CD4-positive, CD25-positive, alpha-beta regulatory T cell (primary cell): Measurements from ENCODE around the gene TTC4. TPM values are rescaled to one million over a fixed set of nuclear protein-coding genes. Genes with fewer than 3 reads are reported as not detected.

Source experiments
- ATAC-seq, 2 donors: fragments of 150-1000 bp; cut with Tn5 transposase; one replicate each; pipeline ENCODE4 v1.10.0; 2021; ENCODE audit warnings: low read depth in 2 of 2, moderate number of reproducible peaks in 2 of 2, moderate library complexity in 1 of 2
- DNase-seq, 3 donors: peaks; one replicate each; pipeline versions ENCODE4 v3.0.0 to v3.0.0-alpha.2; 2012 to 2022; ENCODE audit warnings: mixed read lengths in 1 of 3
- H3K27ac ChIP-seq: one replicate; pipeline ENCODE4 v1.7.0; 2013; ENCODE audit warnings: mild to moderate bottlenecking, low read length; ENCODE audit not compliant: insufficient read depth, poor library complexity, severe bottlenecking
- H3K27me3 ChIP-seq: one replicate; pipeline ENCODE4 v1.7.0; 2013; ENCODE audit warnings: low read length; ENCODE audit not compliant: control insufficient read depth, insufficient read depth
- H3K36me3 ChIP-seq: one replicate; pipeline ENCODE4 v1.7.0; 2013; ENCODE audit warnings: mild to moderate bottlenecking, low read length, moderate library complexity; ENCODE audit not compliant: control insufficient read depth, insufficient read depth
- H3K4me1 ChIP-seq: 2 replicates; pipeline ENCODE4 v1.7.0; 2013; ENCODE audit warnings: mild to moderate bottlenecking, low read length; ENCODE audit not compliant: insufficient read depth, control insufficient read depth, poor library complexity, severe bottlenecking
- H3K4me3 ChIP-seq: one replicate; pipeline ENCODE4 v1.7.0; 2013; ENCODE audit warnings: low read depth, mild to moderate bottlenecking, low read length, moderate library complexity
- H3K9me3 ChIP-seq, 2 experiments: 1 replicate in 1 of 2; 2 replicates in 1 of 2; pipeline ENCODE4 v1.7.0; 2013; ENCODE audit warnings: low read length in 2 of 2, mild to moderate bottlenecking in 1 of 2, moderate library complexity in 1 of 2; ENCODE audit not compliant: control insufficient read depth in 2 of 2
- H3K27ac Mint-ChIP-seq, 3 donors: one replicate each; pipeline ENCODE4 v1.8.0; 2020 to 2022; ENCODE audit warnings: mild to moderate bottlenecking in 3 of 3, mixed read lengths in 3 of 3, moderate library complexity in 2 of 3
- H3K27me3 Mint-ChIP-seq: one replicate; pipeline ENCODE4 v1.8.0; 2022; ENCODE audit warnings: mild to moderate bottlenecking, mixed read lengths
- H3K36me3 Mint-ChIP-seq: one replicate; pipeline ENCODE4 v1.8.0; 2020; ENCODE audit warnings: mixed read lengths
- H3K4me1 Mint-ChIP-seq, 4 donors: one replicate each; pipeline ENCODE4 v1.8.0; 2020 to 2022; ENCODE audit warnings: mixed read lengths in 4 of 4, mild to moderate bottlenecking in 1 of 4
- H3K4me3 Mint-ChIP-seq, 4 donors: one replicate each; pipeline ENCODE4 v1.8.0; 2020 to 2022; ENCODE audit warnings: mild to moderate bottlenecking in 4 of 4, mixed read lengths in 4 of 4, moderate library complexity in 3 of 4
- H3K9me3 Mint-ChIP-seq, 7 donors: one replicate each; pipeline ENCODE4 v1.8.0; 2020 to 2022; ENCODE audit warnings: mixed read lengths in 7 of 7, mild to moderate bottlenecking in 3 of 7, moderate library complexity in 2 of 7
- polyA plus RNA-seq, 4 donors: library from polyadenylated mRNA; unstranded; fragments of 300-500 nt; fragmentation: Illumina TruSeq; gene quantifications; one replicate each; pipeline ENCODE4 v1.2.3, GENCODE V29; 2021
- total RNA-seq: library from RNA; stranded (reverse); gene quantifications from one replicate; pipeline ENCODE4 v1.2.3, GENCODE V29; 2022

TTC4 gene
- total and polyA plus RNA-seq, 5 donors from 2014 or later, result 7.7 to 27.1 (median 20.9) TPM

DNA sequence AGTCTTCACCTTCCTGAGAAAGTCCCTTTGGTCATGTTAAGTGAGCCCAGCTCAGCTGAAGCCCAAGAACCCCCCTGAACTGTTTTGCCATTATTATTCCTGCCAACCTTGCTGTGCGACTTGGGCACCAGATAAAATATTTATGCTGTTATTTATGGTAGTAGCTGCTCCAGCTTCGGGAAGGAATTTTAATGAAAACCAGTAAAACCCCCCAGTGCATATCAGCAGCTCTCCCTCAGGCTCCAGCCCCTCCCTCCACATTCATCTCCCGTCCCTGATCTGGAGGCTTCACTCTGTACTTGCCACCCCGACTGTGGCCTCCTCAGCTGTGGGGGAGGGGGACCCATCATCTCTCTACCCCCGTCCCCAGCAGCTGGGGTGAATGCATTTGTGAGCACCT is 72.8 kb downstream of the TTC4 start:
- Histone ChIP-seq H3K27me3 (no peaks in the 10 kb centered on the region), H3K4me1 (no peaks in the 10 kb centered on the region), H3K36me3 (peaks cover 63% of the 10 kb centered on the region), H3K27ac (no peak overlapping the region), H3K4me3 (no peak overlapping the region), H3K9me3 (peaks cover 3% of the 10 kb centered on the region in 2 experiments)
- H3K9me3 Mint-ChIP-seq, result peaks cover 0 to 3% (median 0%) of the 10 kb centered on the region in 7 donors
- H3K4me3 Mint-ChIP-seq, result no peak overlapping the region
- DNase-seq, result no peak
- H3K27me3 Mint-ChIP-seq, result no peaks in the 10 kb centered on the region
- H3K4me1 Mint-ChIP-seq, result peaks cover 0 to 8% (median 7%) of the 10 kb centered on the region in 4 donors
- H3K27ac Mint-ChIP-seq, result no peak overlapping the region
- no peak for ATAC-seq
- peaks cover 30% of the 10 kb centered on the region for H3K36me3 Mint-ChIP-seq

GRCh38 chr1:54791880-54792522 is 76.3 kb downstream of the TTC4 start:
- H3K27me3 ChIP-seq, result no peaks in the 10 kb centered on the region
- Mint-ChIP-seq H3K36me3 (peaks cover 29% of the 10 kb centered on the region), H3K27ac (no peak overlapping the region), H3K27me3 (no peaks in the 10 kb centered on the region), H3K4me1 (peaks cover 8 to 23% (median 16%) of the 10 kb centered on the region in 4 donors), H3K4me3 (no peak overlapping the region), H3K9me3 (peaks cover 0 to 3% (median 0%) of the 10 kb centered on the region in 7 donors)
- no peak overlapping the region for H3K27ac ChIP-seq
- peaks cover 49% of the 10 kb centered on the region for H3K36me3 ChIP-seq
- no peak overlapping the region for H3K4me3 ChIP-seq
- peaks cover 3% of the 10 kb centered on the region for H3K4me1 ChIP-seq
- DNase-seq, result peak in 2 of 3 donors; percentile 22 to 63
- ATAC-seq, result no peak
- H3K9me3 ChIP-seq, result peaks cover 3% of the 10 kb centered on the region in 2 experiments

Other genes starting within 250 kb of the TTC4 start
- gene ACOT11, start 167.6 kb upstream of the TTC4 start, total RNA-seq, result 0.15 TPM
- gene ACOT11, start 167.6 kb upstream of the TTC4 start, polyA plus RNA-seq, result under 1 TPM in 2 of 4 donors, not detected in 2; 0.15 to 0.36 TPM
- not detected for gene FAM151A, start 92.3 kb upstream of the TTC4 start, total RNA-seq
- not detected for gene FAM151A, start 92.3 kb upstream of the TTC4 start, polyA plus RNA-seq
- gene MROH7, start 74.1 kb upstream of the TTC4 start, total RNA-seq, result not detected
- gene MROH7, start 74.1 kb upstream of the TTC4 start, polyA plus RNA-seq, result not detected
- gene PARS2, start 48.7 kb downstream of the TTC4 start, total RNA-seq, result 0.49 TPM
- 1 to 10 TPM; 2.9 to 5.6 (median 3.6) TPM for gene PARS2, start 48.7 kb downstream of the TTC4 start, polyA plus RNA-seq
- gene TTC22, start 85.5 kb downstream of the TTC4 start, total RNA-seq, result 15.8 TPM
- 1 to 10 TPM; 3.8 to 6.5 (median 4.8) TPM for gene TTC22, start 85.5 kb downstream of the TTC4 start, polyA plus RNA-seq
- gene DHCR24, start 171.3 kb downstream of the TTC4 start, total RNA-seq, result 2.0 TPM
- gene DHCR24, start 171.3 kb downstream of the TTC4 start, polyA plus RNA-seq, result 1 to 10 TPM in 3 of 4 donors, under 1 TPM in 1; 0.85 to 3.2 (median 2.5) TPM